Activated naive CD8-positive, alpha-beta T cell treated with anti-CD3 and anti-CD28 coated beads, Interleukin-2, amount 10 ng/mL, durations not matched to agents 7 days and 5 days (primary cell): Measurements from ENCODE around the gene NUF2. TPM values are rescaled to one million over a fixed set of nuclear protein-coding genes. Genes with fewer than 3 reads are reported as not detected.
A peak's percentile ranks its signal among the peaks of the same experiment; 100 is the strongest.
"Not testable (repeated sequence)": the region's sequence is repeated elsewhere in the genome, so short reads cannot be mapped to it uniquely, and the experiment has no call there.

Source experiments
- ATAC-seq: fragments of 150-1000 bp; cut with Tn5 transposase; one replicate; pipeline ENCODE4 v1.10.0; 2021; ENCODE audit warnings: low read depth, moderate library complexity
- POLR2A ChIA-PET: fragments of 350-600 bp; sonication (Branson Sonifier 250); formaldehyde crosslinking; loops from one replicate; lab custom pipeline; 2021; ENCODE audit warnings: antibody characterized with exemption; lab: Charles Lee
- DNase-seq: peaks from one replicate; pipeline ENCODE4 v3.0.0; 2021
- H3K27ac Mint-ChIP-seq: one replicate; pipeline ENCODE4 v1.8.0; 2022; ENCODE audit warnings: mild to moderate bottlenecking, mixed read lengths
- H3K27me3 Mint-ChIP-seq: one replicate; pipeline ENCODE4 v1.8.0; 2022; ENCODE audit warnings: mild to moderate bottlenecking, moderate library complexity, mixed read lengths
- H3K36me3 Mint-ChIP-seq: one replicate; pipeline ENCODE4 v1.8.0; 2021; ENCODE audit warnings: mild to moderate bottlenecking, mixed read lengths
- H3K4me1 Mint-ChIP-seq: one replicate; pipeline ENCODE4 v1.8.0; 2021; ENCODE audit warnings: mixed read lengths
- H3K4me3 Mint-ChIP-seq: one replicate; pipeline ENCODE4 v1.8.0; 2022; ENCODE audit warnings: mild to moderate bottlenecking, moderate library complexity, mixed read lengths
- H3K9me3 Mint-ChIP-seq: one replicate; pipeline ENCODE4 v1.8.0; 2021; ENCODE audit warnings: mixed read lengths
- total RNA-seq, 2 experiments: library from RNA; stranded (reverse); gene quantifications; one replicate each; pipeline ENCODE4 v1.2.3, GENCODE V29; 2021

Gene NUF2
- total RNA-seq, 2 experiments from 2014 or later: 50.2 to 50.6 TPM

DNA sequence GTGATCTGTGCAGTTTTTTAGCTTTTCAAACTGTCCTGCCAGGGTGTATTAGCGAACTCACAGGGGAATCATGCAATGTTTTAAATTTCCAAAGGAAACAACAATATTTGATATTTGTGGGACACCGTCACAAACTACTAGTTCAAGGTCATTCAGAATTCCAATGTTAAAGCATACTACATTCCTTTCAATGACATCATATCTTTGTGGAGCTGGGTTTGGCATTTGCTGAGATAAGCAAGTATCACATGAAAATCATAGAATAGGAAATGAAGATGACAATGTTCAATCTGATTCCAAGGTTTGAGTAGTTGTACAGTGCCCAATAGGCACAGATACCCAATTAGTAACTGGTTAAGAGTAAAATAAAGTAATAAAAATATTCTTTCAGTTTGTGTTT is 35.6 kb downstream of the NUF2 start:
- Mint-ChIP-seq H3K4me1 (peaks cover 7% of the 10 kb centered on the region), H3K27ac (no peak overlapping the region), H3K36me3 (peaks cover 13% of the 10 kb centered on the region), H3K27me3 (peaks cover 6% of the 10 kb centered on the region), H3K9me3 (no peaks in the 10 kb centered on the region), H3K4me3 (no peak overlapping the region)
- POLR2A ChIA-PET: no interaction called here
- ATAC-seq (no peak), DNase-seq (no peak)

GRCh38 chr1:163358172-163358571 is 36.4 kb downstream of the NUF2 start:
- Mint-ChIP-seq H3K36me3 (peaks cover 13% of the 10 kb centered on the region), H3K27me3 (peaks cover 11% of the 10 kb centered on the region)
- H3K4me1 Mint-ChIP-seq, H3K9me3 Mint-ChIP-seq, H3K27ac Mint-ChIP-seq, DNase-seq, H3K4me3 Mint-ChIP-seq, ATAC-seq, POLR2A ChIA-PET: not testable (repeated sequence)

DNA sequence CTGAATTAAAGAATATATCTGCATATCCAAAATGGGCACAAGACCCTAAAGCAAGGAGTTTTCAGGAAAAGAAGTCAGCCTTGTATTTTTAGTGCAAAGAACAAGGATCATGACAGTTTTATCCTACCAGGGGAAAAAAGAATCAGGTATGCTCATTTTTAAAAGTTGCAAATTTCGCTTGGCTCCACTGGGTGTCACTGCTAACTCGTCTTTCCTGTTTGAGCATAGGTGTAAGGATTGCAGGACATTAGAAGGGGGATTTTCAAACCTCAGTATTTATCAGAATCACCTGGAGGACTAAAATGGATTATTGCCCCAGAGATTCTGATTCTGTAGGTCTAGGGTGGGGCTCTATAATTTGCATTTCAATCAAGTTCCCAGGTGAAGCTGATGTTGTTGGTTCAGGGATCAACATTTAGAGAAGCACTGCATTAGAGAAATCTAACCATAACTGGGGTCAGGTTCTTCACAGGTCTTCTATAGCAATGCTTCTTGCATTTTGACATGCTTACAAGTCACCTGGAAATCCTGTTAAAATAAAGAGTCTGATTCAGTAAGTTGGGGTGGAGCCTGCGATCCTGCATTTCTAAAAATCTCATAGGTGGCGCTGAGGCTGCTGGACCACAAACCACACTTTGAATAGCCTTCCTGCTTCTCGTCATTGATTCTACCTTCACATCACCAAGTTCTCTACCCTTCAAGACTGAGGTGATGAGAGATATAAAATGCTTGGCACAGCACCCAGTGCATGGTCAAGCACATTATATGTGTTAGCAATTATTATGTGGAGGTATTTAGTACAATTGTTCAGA is 39.6 kb downstream of the NUF2 start:
- ATAC-seq: peak; percentile 42

DNA sequence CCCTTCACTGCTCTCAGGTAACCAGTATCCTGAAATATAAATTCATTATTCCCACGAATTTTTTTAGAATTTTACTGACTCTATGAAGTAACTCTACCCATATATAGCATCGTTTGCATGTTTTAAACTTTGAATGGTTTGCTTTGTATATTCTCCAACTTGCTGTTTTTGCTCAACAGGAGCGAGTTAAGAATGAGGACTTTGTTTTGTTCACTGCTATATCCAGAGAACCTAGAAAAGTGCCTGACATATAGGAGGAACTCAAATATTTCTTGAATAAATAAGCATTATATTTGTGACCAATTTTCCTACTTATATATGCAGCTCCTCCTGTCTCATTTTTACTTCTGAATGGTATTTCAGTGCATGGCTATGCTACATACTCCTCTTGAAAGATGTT is 43.4 kb downstream of the NUF2 start:
- POLR2A ChIA-PET: no interaction called here
- Mint-ChIP-seq H3K4me1 (peaks cover 7% of the 10 kb centered on the region), H3K4me3 (no peak overlapping the region), H3K27me3 (peaks cover 24% of the 10 kb centered on the region), H3K27ac (no peak overlapping the region), H3K36me3 (no peaks in the 10 kb centered on the region), H3K9me3 (no peaks in the 10 kb centered on the region)
- DNase-seq: no peak
- ATAC-seq: no peak

More for the DNA sequence above, 39.6 kb downstream of the NUF2 start:
- Mint-ChIP-seq H3K27me3 (peaks cover 22% of the 10 kb centered on the region), H3K4me3 (no peak overlapping the region), H3K27ac (no peak overlapping the region), H3K36me3 (peaks cover 9% of the 10 kb centered on the region), H3K9me3 (no peaks in the 10 kb centered on the region), H3K4me1 (peaks cover 7% of the 10 kb centered on the region)
- DNase-seq: no peak
- POLR2A ChIA-PET: no interaction called here

GRCh38 chr1:163366555-163366954 is 44.8 kb downstream of the NUF2 start:
- Mint-ChIP-seq H3K27ac (no peak overlapping the region), H3K27me3 (peaks cover 21% of the 10 kb centered on the region), H3K9me3 (no peaks in the 10 kb centered on the region), H3K36me3 (no peaks in the 10 kb centered on the region), H3K4me1 (peaks cover 2% of the 10 kb centered on the region), H3K4me3 (no peak overlapping the region)
- POLR2A ChIA-PET: no interaction called here
- DNase-seq: no peak
- ATAC-seq: no peak

DNA sequence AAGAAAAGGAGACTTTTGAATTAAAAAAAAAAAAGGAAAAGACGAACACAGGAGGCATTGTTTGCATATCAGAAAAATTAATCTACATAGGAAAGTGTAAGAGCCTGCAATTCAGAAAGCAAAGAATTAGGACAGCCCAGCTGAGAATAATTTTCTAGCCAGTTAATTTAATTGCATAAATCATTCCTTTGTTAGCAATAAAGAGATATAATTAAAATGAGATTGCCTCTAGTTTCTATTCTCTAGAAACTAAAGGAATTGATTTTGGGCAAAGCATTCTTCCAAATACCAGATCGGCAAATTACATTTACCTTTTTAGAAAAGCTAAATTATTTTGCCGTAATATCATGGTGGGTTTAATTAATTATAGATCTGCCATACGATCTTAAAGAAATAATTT is 46.0 kb downstream of the NUF2 start:
- Mint-ChIP-seq H3K27me3 (peaks cover 18% of the 10 kb centered on the region), H3K4me1 (no peaks in the 10 kb centered on the region), H3K4me3 (no peak overlapping the region), H3K36me3 (no peaks in the 10 kb centered on the region), H3K27ac (no peak overlapping the region), H3K9me3 (no peaks in the 10 kb centered on the region)
- DNase-seq (no peak), ATAC-seq (no peak)
- POLR2A ChIA-PET: no interaction called here

DNA sequence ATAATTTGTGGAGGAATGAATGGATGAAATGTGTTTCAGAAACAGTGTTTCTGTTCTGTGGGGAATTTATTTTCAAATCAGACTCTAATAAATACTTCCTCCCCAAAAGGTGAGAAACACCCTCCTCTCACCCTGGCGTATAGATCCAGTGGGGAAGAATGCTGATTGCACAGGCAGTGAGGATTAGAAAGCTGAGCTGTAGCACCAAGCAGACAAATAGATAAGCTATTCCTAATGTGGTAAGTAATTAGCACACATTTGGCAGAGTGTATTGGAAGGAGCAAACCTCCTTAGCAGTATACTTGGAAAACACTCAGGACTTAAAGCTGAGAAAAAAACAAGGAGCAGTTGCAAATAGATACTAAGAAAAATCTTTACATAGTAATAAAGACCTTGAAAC is 50.8 kb downstream of the NUF2 start:
- POLR2A ChIA-PET: no interaction called here
- H3K9me3 Mint-ChIP-seq: no peaks in the 10 kb centered on the region
- DNase-seq (no peak), ATAC-seq (no peak)
- H3K36me3 Mint-ChIP-seq: no peaks in the 10 kb centered on the region
- no peaks in the 10 kb centered on the region for H3K4me1 Mint-ChIP-seq
- peaks cover 11% of the 10 kb centered on the region for H3K27me3 Mint-ChIP-seq
- H3K4me3 Mint-ChIP-seq: no peak overlapping the region
- no peak overlapping the region for H3K27ac Mint-ChIP-seq

GRCh38 chr1:163378554-163378953 is 56.8 kb downstream of the NUF2 start:
- POLR2A ChIA-PET: no interaction called here
- Mint-ChIP-seq H3K36me3 (no peaks in the 10 kb centered on the region), H3K9me3 (no peaks in the 10 kb centered on the region), H3K4me1 (peaks cover 1% of the 10 kb centered on the region), H3K4me3 (no peak overlapping the region), H3K27me3 (peaks cover 29% of the 10 kb centered on the region), H3K27ac (no peak overlapping the region)
- no peak for ATAC-seq
- DNase-seq: no peak

DNA sequence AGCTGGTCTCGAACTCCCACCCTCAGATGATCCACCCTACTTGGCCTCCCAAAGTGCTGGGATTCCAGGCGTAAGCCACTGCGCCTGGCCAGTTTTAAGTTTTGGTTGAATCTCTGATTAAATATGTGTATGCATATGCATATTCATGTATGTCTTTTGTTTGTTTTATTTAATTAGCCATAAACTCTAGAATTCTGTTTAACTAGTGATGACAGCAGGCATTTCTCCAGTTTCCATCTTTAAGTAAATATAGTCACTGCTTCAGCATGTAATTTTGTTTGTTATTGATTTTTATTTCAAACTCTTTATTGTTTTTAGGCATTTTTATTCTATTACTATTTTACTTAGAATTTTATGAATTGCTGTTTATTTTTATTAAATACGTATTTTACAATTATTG is 58.0 kb downstream of the NUF2 start:
- no peaks in the 10 kb centered on the region for H3K9me3 Mint-ChIP-seq
- peaks cover 1% of the 10 kb centered on the region for H3K4me1 Mint-ChIP-seq
- no peak overlapping the region for H3K4me3 Mint-ChIP-seq
- POLR2A ChIA-PET: no interaction called here
- H3K27me3 Mint-ChIP-seq: peaks cover 30% of the 10 kb centered on the region
- H3K36me3 Mint-ChIP-seq: no peaks in the 10 kb centered on the region
- no peak overlapping the region for H3K27ac Mint-ChIP-seq
- ATAC-seq (no peak), DNase-seq (no peak)

GRCh38 chr1:163381487-163382184 is 59.9 kb downstream of the NUF2 start:
- no peak overlapping the region for H3K27ac Mint-ChIP-seq
- H3K9me3 Mint-ChIP-seq: no peaks in the 10 kb centered on the region
- POLR2A ChIA-PET: no interaction called here
- ATAC-seq (no peak), DNase-seq (no peak)
- no peak overlapping the region for H3K4me3 Mint-ChIP-seq
- peaks cover 1% of the 10 kb centered on the region for H3K4me1 Mint-ChIP-seq
- peaks cover 30% of the 10 kb centered on the region for H3K27me3 Mint-ChIP-seq
- H3K36me3 Mint-ChIP-seq: no peaks in the 10 kb centered on the region

GRCh38 chr1:163382395-163382794 is 60.6 kb downstream of the NUF2 start:
- H3K4me3 Mint-ChIP-seq: no peak overlapping the region
- peaks cover 1% of the 10 kb centered on the region for H3K4me1 Mint-ChIP-seq
- peaks cover 23% of the 10 kb centered on the region for H3K27me3 Mint-ChIP-seq
- H3K36me3 Mint-ChIP-seq: no peaks in the 10 kb centered on the region
- no peak for DNase-seq
- H3K9me3 Mint-ChIP-seq: no peaks in the 10 kb centered on the region
- ATAC-seq: no peak
- POLR2A ChIA-PET: no interaction called here
- no peak overlapping the region for H3K27ac Mint-ChIP-seq

GRCh38 chr1:163387146-163387545 is 65.4 kb downstream of the NUF2 start:
- DNase-seq (no peak), ATAC-seq (no peak)
- no peaks in the 10 kb centered on the region for H3K36me3 Mint-ChIP-seq
- no peak overlapping the region for H3K27ac Mint-ChIP-seq
- no peaks in the 10 kb centered on the region for H3K9me3 Mint-ChIP-seq
- H3K27me3 Mint-ChIP-seq: peaks cover 18% of the 10 kb centered on the region
- no peak overlapping the region for H3K4me3 Mint-ChIP-seq
- POLR2A ChIA-PET: no interaction called here
- H3K4me1 Mint-ChIP-seq: no peaks in the 10 kb centered on the region

GRCh38 chr1:163388970-163389369 is 67.2 kb downstream of the NUF2 start:
- POLR2A ChIA-PET: no interaction called here
- peaks cover 8% of the 10 kb centered on the region for H3K27me3 Mint-ChIP-seq
- no peaks in the 10 kb centered on the region for H3K4me1 Mint-ChIP-seq
- ATAC-seq: no peak
- no peaks in the 10 kb centered on the region for H3K36me3 Mint-ChIP-seq
- no peak overlapping the region for H3K27ac Mint-ChIP-seq
- no peak for DNase-seq
- no peak overlapping the region for H3K4me3 Mint-ChIP-seq
- no peaks in the 10 kb centered on the region for H3K9me3 Mint-ChIP-seq

- no peak overlapping the region for H3K4me3 Mint-ChIP-seq
- H3K27me3 Mint-ChIP-seq: peaks cover 12% of the 10 kb centered on the region
- DNase-seq (no peak), ATAC-seq (no peak)
- no peak overlapping the region for H3K27ac Mint-ChIP-seq
- H3K36me3 Mint-ChIP-seq: no peaks in the 10 kb centered on the region
- POLR2A ChIA-PET: no interaction called here
- H3K4me1 Mint-ChIP-seq: no peaks in the 10 kb centered on the region
- H3K9me3 Mint-ChIP-seq: no peaks in the 10 kb centered on the region
Observed at GRCh38 chr1:163395790-163396189, 74.0 kb downstream of the NUF2 start.
